Upper lobe of left lung (tissue), 6 donors: ENCODE measurements around the gene HSPA9. TPM values are rescaled to one million over a fixed set of nuclear protein-coding genes. Genes with fewer than 3 reads are reported as not detected.

ENCODE experiments used
- ATAC-seq, 2 donors: fragments of 200-7000 bp; cut with Tn5 transposase; one replicate each; pipeline ENCODE4 v1.9.1; 2022; ENCODE audit warnings: mild to moderate bottlenecking in 2 of 2, moderate library complexity in 2 of 2; ENCODE audit not compliant: low FRiP score in 2 of 2
- DNase-seq, 2 donors: peaks; one replicate each; pipeline ENCODE4 v3.0.0-alpha.2; 2019 to 2020
- H3K27ac ChIP-seq, 4 donors: fragments of 200-600 bp; sonication (generic); one replicate each; pipeline ENCODE4 v1.5.1; 2016 to 2019
- H3K27me3 ChIP-seq, 4 donors: fragments of 200-600 bp; sonication (generic); one replicate each; pipeline ENCODE4 v1.5.1; 2017 to 2019
- H3K36me3 ChIP-seq, 4 donors: fragments of 200-600 bp; sonication (generic); one replicate each; pipeline ENCODE4 v1.5.1; 2016 to 2019
- H3K4me1 ChIP-seq, 4 donors: fragments of 200-600 bp; sonication (generic); one replicate each; pipeline ENCODE4 v1.5.1; 2018 to 2019
- H3K4me3 ChIP-seq, 4 donors: fragments of 200-600 bp; sonication (generic); one replicate each; pipeline ENCODE4 v1.5.1; 2017 to 2019; ENCODE audit warnings: mild to moderate bottlenecking in 2 of 4, moderate library complexity in 1 of 4
- H3K9me3 ChIP-seq, 4 donors: fragments of 200-600 bp; sonication (generic); one replicate each; pipeline ENCODE4 v1.5.1; 2018 to 2019
- EP300 ChIP-seq, 4 donors: sonication (generic); formaldehyde crosslinking; IDR thresholded peaks; one replicate each; pipeline ENCODE4 v1.5.1; 2017; ENCODE audit warnings: antibody characterized with exemption in 4 of 4, control low read depth in 2 of 4
- POLR2A ChIP-seq, 4 donors: fragments of 450-650 bp; IDR thresholded peaks; one replicate each; pipeline ENCODE4 v1.5.1; 2016 to 2017; ENCODE audit warnings: antibody characterized with exemption in 4 of 4, mild to moderate bottlenecking in 2 of 4
- POLR2AphosphoS5 ChIP-seq, 2 donors: sonication (generic); formaldehyde crosslinking; IDR thresholded peaks; one replicate each; pipeline ENCODE4 v1.5.1; 2017; ENCODE audit warnings: antibody characterized with exemption in 2 of 2
- WGBS, 2 donors: methylation state at CpG; one replicate each; pipeline ENCODE4 v1.1.5; 2017 to 2018; 5-methylcytosine and 5-hydroxymethylcytosine counted together
- total RNA-seq, 6 donors: library from RNA; depleted of rRNA in 4 of 6; stranded (reverse); fragments of >200 nt in 4 of 6; gene quantifications; one replicate each; pipeline versions ENCODE4 v1.1.0 to v1.2.1, GENCODE V29; 2016 to 2021
- TF ChIP-seq, protein P1 (sequence below), 6 experiments: fragments of 450-650 bp in 4 of 6; fragments of 200-600 bp in 2 of 6; sonication (generic) in 2 of 6; IDR thresholded peaks; one replicate each; pipeline ENCODE4 v1.5.1; 2016 to 2019; ENCODE audit warnings: antibody characterized with exemption in 6 of 6
- donor health status: DM: no; HTN: no; CAD: no; lungs with moderate emphysema.
- donor health status: DM: no; HTN: yes; CAD: no; lungs with severe emphysema.

Gene HSPA9
- total RNA-seq, 6 donors from 2014 or later, result 66.5 to 195 (median 139) TPM

DNA sequence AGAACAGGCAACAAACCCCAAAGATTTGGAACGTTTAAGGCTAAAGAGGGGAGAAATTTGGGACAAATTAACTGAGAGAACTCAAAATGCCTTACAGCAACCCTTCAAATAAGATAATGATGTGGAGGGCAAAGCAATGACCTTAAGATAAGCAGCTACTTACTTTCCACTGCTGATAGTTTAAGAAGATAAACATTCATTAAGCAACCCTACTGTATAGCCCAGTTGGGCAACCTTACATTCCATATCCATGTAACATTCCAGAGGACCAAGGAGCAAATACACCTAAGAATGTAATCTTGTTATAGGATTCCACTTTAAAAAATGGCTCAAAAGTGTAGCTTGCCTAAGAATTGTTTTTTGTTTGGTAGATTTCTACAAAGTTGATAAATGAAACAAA, 47.0 kb downstream of the HSPA9 start:
- Histone ChIP-seq H3K9me3 (no peaks in the 10 kb centered on the region), H3K27me3 (no peaks in the 10 kb centered on the region), H3K4me3 (no peak overlapping the region), H3K27ac (peak overlapping the region in 1 of 4 donors; percentile 24), H3K36me3 (peaks cover 0 to 21% (median 0%) of the 10 kb centered on the region in 4 donors), H3K4me1 (peaks cover 8 to 60% (median 18%) of the 10 kb centered on the region in 4 donors)
- ATAC-seq (peak in 1 of 2 donors; percentile 83), DNase-seq (no peak)
- 55 to 62% methylated on average over 1 of the region's 1 CpG for WGBS, 2 donors
- TF ChIP-seq EP300 (IDR thresholded peaks at IDR 0.05), result peak in 1 of 4 donors; percentile 11
- TF ChIP-seq POLR2AphosphoS5 (IDR thresholded peaks at IDR 0.05), result no peak

DNA sequence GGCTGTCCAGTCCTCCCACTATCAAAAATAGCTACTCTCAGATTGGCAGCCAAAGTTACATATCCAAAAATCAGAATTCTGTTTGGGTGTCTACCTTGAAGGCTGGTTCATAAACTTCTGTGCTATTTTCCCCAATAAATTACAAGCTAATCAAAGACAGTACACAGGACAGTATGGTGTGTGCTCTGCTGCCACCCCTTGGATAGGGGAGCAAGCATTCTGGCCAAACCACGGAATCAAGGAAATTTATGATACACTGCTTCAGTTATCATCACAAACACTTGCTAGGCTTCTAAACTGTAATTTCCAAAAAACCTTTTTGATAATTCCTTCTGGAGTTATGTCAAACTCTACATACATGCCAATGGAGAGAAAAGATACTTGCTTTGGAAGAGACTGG, 48.0 kb downstream of the HSPA9 start:
- Histone ChIP-seq H3K27me3 (no peaks in the 10 kb centered on the region), H3K4me3 (no peak overlapping the region), H3K36me3 (peaks cover 0 to 18% (median 0%) of the 10 kb centered on the region in 4 donors), H3K27ac (no peak overlapping the region), H3K4me1 (peaks cover 8 to 53% (median 14%) of the 10 kb centered on the region in 4 donors), H3K9me3 (no peaks in the 10 kb centered on the region)
- ATAC-seq (no peak), DNase-seq (no peak)
- TF ChIP-seq POLR2AphosphoS5 (IDR thresholded peaks at IDR 0.05) (no peak), EP300 (IDR thresholded peaks at IDR 0.05) (no peak), POLR2A (IDR thresholded peaks at IDR 0.05) (no peak)
- TF ChIP-seq, protein P1, sequence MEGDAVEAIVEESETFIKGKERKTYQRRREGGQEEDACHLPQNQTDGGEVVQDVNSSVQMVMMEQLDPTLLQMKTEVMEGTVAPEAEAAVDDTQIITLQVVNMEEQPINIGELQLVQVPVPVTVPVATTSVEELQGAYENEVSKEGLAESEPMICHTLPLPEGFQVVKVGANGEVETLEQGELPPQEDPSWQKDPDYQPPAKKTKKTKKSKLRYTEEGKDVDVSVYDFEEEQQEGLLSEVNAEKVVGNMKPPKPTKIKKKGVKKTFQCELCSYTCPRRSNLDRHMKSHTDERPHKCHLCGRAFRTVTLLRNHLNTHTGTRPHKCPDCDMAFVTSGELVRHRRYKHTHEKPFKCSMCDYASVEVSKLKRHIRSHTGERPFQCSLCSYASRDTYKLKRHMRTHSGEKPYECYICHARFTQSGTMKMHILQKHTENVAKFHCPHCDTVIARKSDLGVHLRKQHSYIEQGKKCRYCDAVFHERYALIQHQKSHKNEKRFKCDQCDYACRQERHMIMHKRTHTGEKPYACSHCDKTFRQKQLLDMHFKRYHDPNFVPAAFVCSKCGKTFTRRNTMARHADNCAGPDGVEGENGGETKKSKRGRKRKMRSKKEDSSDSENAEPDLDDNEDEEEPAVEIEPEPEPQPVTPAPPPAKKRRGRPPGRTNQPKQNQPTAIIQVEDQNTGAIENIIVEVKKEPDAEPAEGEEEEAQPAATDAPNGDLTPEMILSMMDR (IDR thresholded peaks at IDR 0.05), result no peak
- WGBS, 2 donors, result 36 to 69% methylated on average over 1 of the region's 1 CpG

DNA sequence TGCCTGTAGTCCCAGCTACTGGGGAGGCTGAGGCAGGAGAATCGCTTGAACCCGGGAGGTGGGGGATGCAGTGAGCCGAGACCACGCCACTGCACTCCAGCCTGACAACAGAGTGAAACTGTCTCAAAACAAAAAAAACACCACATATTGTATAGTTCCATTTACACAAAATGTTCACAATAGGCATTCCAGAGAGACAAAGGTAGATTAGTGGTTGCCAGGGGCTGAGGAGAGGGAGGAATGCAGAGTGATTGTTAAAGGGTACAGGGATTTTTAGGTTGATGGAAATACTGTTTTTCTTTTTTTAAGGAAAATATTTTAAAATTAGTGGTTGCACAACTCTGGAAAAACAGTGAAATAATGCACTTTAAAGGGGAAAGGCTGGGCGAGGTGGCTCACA, 51.8 kb downstream of the HSPA9 start:
- Histone ChIP-seq H3K4me1 (peaks cover 3 to 25% (median 8%) of the 10 kb centered on the region in 4 donors), H3K36me3 (peaks cover 0 to 14% (median 3%) of the 10 kb centered on the region in 4 donors), H3K4me3 (no peak overlapping the region), H3K27me3 (no peaks in the 10 kb centered on the region), H3K27ac (no peak overlapping the region), H3K9me3 (no peaks in the 10 kb centered on the region)
- DNase-seq, result no peak
- WGBS, 2 donors, result 94 to 96% methylated on average over 5 of the region's 5 CpGs
- no peak for TF ChIP-seq EP300 (IDR thresholded peaks at IDR 0.05)
- TF ChIP-seq, protein P1 (IDR thresholded peaks at IDR 0.05), result no peak
- no peak for ATAC-seq

DNA sequence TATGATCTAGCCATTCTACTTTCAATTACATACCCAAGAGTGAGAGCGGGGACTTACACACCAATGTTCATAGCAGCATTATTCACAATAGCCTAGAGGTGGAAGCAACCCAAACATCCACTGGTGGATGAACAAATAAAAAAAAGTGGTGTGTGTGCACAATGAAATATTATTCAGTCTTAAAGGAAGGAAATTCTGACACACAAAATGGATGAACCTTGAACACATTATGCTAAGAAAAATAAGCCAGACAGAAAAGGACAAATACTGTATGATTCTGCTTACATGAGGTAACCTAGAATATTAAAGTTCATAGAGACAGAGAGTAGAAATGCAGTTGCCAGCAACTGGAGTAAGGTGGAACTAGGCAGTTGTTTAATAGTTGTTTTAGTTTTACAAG, 54.2 kb downstream of the HSPA9 start:
- DNase-seq (no peak), ATAC-seq (no peak)
- Histone ChIP-seq H3K27me3 (no peaks in the 10 kb centered on the region), H3K27ac (no peak overlapping the region), H3K4me1 (peaks cover 4 to 15% (median 7%) of the 10 kb centered on the region in 4 donors), H3K9me3 (no peaks in the 10 kb centered on the region), H3K4me3 (no peak overlapping the region), H3K36me3 (peaks cover 11 to 33% (median 25%) of the 10 kb centered on the region in 4 donors)
- TF ChIP-seq, protein P1 (IDR thresholded peaks at IDR 0.05), result no peak
- TF ChIP-seq EP300 (IDR thresholded peaks at IDR 0.05) (no peak), POLR2A (IDR thresholded peaks at IDR 0.05) (no peak), POLR2AphosphoS5 (IDR thresholded peaks at IDR 0.05) (no peak)
- WGBS, 2 donors, result 91 to 100% methylated on average over 1 of the region's 1 CpG

DNA sequence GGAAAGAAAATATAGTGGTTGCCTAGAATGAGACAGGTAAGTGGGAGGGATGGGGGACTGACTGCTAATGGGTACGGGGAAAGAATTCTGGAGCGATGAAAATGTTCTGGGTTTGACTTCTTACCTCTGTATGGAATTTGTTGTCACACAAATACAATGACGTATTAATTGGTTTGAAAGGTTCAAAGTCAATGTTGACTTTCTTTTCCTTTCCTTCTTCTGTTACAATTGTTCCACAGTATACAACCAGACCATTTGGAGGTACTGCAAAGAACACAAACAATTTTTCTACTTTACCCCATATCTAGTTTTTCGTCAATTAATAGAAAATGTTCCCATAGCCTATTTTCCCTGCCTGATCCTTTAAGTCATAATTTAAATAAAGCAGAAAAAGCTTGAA, 57.8 kb downstream of the HSPA9 start:
- H3K36me3 ChIP-seq, result peaks cover 11 to 61% (median 51%) of the 10 kb centered on the region in 4 donors
- no peak for TF ChIP-seq POLR2A (IDR thresholded peaks at IDR 0.05)
- WGBS, 2 donors, result 95% methylated on average over 4 of the region's 4 CpGs
- H3K27ac ChIP-seq, result no peak overlapping the region
- no peaks in the 10 kb centered on the region for H3K27me3 ChIP-seq
- H3K4me3 ChIP-seq, result no peak overlapping the region
- H3K4me1 ChIP-seq, result peaks cover 8 to 11% (median 9%) of the 10 kb centered on the region in 4 donors
- DNase-seq (no peak), ATAC-seq (no peak)
- H3K9me3 ChIP-seq, result no peaks in the 10 kb centered on the region

DNA sequence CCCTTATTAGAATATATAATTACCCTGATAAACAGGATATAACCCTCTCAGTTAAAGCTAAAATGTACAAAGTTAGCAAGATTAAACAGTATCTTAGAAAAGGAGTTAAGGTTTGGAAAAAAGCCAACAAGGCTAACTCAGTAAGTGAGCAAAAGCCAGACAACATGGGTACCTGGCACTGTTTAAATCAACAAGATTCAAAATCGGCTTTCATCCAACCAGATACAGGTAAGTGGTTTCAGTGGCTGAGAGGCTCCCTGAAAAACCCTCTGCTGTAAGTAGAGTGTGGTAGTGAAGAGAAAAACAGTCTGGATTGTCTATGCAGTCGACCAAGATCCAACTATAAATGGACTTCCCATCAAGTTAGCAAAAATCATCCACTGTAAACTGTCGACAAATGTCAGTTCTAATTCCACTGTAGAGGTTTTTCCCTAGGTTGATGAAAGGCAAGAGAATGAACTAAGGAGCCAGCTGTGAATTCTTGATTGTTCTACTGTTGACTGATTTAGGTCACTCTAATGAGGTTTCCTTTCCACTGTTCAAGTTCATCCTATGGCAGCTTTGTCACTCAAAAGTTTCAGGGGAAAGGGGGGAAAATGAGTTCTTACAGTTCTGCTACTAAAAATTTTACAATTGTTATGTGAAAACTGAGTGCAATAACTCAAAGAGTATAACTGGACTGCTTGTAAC, 59.5 kb downstream of the HSPA9 start:
- no peak for DNase-seq
- no peak for TF ChIP-seq EP300 (IDR thresholded peaks at IDR 0.05)
- Histone ChIP-seq H3K4me1 (peaks cover 3 to 8% (median 7%) of the 10 kb centered on the region in 4 donors), H3K27me3 (no peaks in the 10 kb centered on the region), H3K9me3 (no peaks in the 10 kb centered on the region), H3K27ac (no peak overlapping the region), H3K4me3 (no peak overlapping the region), H3K36me3 (peaks cover 15 to 76% (median 57%) of the 10 kb centered on the region in 4 donors)
- ATAC-seq, result no peak
- WGBS, 2 donors, result 61 to 79% methylated on average over 3 of the region's 3 CpGs
